PFSK-1 (cell line): ENCODE results near the gene PIK3C2B.

Experiments used
- FOXP2 ChIP-seq: optimal IDR thresholded peaks from 2 replicates; pipeline ENCODE3; 2011; ENCODE audit warnings: borderline replicate concordance, control low read depth, inconsistent platforms; ENCODE audit not compliant: insufficient read depth; ENCODE audit errors: extremely low read length, extremely low read depth
- POLR2AphosphoS5 ChIP-seq: IDR thresholded peaks from 2 replicates; pipeline ENCODE4 v1.6.1; 2012; ENCODE audit warnings: low read depth, mild to moderate bottlenecking, control low read depth, low read length, moderate library complexity
- REST ChIP-seq, 2 experiments: IDR thresholded peaks; 2 replicates each; pipeline versions ENCODE4 v1.6.1 to v1.8.0; 2011 to 2012; ENCODE audit warnings: low read depth in 2 of 2, low read length in 2 of 2, control low read depth in 1 of 2, inconsistent platforms in 1 of 2, mild to moderate bottlenecking in 1 of 2, moderate library complexity in 1 of 2; ENCODE audit not compliant: insufficient read depth in 1 of 2
- SIN3A ChIP-seq: IDR thresholded peaks from 2 replicates; pipeline ENCODE4 v1.6.1; 2012; ENCODE audit warnings: mild to moderate bottlenecking, low read length, moderate library complexity, borderline replicate concordance; ENCODE audit not compliant: insufficient read depth
- TAF1 ChIP-seq: IDR thresholded peaks from 2 replicates; pipeline ENCODE4 v1.6.1; 2012; ENCODE audit warnings: low read length, control low read depth, borderline replicate concordance; ENCODE audit not compliant: insufficient read depth

PIK3C2B gene

GRCh38 chr1:204468766-204469302 lies 25.8 kb downstream of the PIK3C2B start:
- TF ChIP-seq TAF1 (no peak), REST (IDR thresholded peaks at IDR 0.05; ENCODE audit: insufficient read depth in 1 of 2, low read depth in 2 of 2, low read length in 2 of 2) (no peak), FOXP2 (no peak), POLR2AphosphoS5 (no peak), SIN3A (no peak)

DNA sequence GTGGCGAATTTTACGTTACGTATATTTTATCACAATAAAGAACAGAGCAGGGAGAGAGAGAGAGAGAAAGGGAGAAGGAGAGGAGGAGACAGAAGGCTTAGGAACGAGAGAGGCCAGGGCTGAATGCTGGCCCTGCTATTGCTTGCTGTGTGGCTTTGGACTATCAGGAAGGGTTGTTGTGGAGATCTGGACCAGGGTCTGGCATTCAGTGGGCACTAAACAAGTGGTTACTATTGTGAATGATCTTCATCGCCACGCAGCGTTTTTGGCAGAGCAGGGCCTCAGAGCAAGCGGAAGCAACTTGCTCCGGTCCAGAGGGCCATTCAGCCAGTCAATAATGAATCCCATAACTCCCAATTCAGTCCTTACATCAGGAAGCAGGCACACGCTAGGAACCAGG lies 26.4 kb downstream of the PIK3C2B start:
- TF ChIP-seq TAF1 (no peak), SIN3A (no peak), FOXP2 (no peak), REST (IDR thresholded peaks at IDR 0.05; ENCODE audit: insufficient read depth in 1 of 2, low read depth in 2 of 2, low read length in 2 of 2) (no peak), POLR2AphosphoS5 (no peak)

DNA sequence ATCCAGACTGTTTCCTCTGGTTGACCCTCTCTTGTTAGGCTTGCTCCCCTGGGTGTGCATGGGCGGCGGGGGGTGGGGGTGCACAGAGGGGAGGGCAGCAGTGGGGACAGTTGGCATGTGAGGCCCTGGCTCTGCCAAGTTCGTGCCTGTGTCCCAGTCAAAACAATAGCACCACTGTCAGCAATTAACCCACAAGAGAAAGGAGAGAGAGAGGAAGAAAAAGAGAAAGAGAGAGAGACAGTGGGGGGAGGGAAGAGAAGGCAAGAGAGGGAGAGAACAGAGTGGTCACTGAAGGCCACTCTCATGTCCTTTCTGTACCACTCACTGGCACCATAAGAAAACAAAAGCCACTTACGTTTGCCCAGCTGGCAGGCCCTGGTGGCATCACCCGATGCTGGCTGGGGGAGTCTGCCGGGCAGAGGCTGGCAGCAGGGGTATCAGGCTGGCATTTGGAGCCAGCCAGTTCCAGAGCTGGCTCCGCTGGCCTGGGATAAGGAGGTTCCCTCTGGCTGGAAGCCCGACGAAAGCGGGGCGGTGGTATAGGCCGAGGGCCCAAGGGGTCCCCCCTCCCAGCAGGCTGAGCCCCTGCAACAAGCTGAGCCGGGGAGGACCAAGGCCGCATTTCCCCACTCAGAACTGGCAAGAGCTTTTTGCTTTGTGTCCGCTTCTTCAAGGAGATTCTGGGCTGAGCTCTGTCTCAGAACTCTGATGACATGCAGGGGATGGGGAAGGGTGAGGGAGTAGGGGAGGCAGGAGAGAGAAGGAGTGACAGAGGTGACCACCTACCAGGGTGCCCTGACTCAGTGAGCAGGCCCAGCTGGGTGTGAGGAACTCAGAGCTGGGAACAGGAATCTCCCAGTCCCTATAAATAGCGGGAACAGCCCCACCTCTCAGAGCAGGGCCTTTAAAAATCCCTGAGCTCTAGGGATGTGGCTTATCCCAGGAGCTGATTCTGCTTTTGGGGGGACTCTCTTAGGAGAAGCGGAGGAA lies 27.9 kb downstream of the PIK3C2B start:
- no peak for TF ChIP-seq POLR2AphosphoS5

DNA sequence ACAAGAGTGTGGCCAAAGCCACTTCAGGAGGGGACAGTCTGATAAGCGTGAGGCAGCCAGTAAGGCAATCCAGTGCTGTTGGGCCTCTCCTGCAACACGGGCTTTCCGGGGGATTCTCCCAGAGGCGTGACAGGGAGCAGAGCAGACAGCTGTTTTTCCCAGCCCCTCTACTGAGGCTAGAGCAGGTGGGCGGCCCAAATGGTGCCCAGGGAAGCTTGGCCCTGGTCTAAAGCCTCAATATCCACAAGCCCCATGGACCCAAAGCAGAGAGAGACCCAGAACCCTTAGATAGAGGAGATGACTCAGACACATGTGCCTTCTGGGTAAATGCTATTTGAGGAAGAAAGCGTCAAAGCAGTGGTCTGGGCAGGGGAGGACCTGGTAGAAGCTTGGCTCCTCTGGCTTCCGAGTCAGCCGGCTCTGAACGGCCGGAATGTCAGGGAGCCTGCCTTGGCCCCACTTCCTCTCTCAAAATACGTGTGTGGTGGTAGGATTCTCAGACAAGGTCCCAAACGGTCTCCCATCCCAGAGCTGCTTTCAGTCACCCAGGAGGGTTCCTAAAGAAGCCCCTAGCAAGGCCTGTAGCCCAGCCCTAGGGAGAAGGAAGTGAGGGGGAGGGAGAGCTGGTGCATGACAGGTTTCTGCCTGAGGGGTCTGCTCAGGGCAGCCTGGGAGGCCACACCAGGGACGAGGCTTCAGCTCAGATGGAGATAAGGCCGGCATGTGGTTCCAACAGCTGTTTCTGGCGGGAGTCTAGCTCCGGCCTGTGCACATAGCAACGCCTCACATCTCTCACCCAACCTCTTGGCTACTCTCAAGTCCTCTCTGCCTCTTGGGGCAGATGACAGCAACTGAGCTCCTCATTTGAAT lies 28.8 kb downstream of the PIK3C2B start:
- TF ChIP-seq TAF1 = no peak
- no peak for TF ChIP-seq POLR2AphosphoS5
- no peak for TF ChIP-seq FOXP2
- TF ChIP-seq REST (IDR thresholded peaks at IDR 0.05; ENCODE audit: insufficient read depth in 1 of 2, low read depth in 2 of 2, low read length in 2 of 2) = no peak
- no peak for TF ChIP-seq SIN3A

DNA sequence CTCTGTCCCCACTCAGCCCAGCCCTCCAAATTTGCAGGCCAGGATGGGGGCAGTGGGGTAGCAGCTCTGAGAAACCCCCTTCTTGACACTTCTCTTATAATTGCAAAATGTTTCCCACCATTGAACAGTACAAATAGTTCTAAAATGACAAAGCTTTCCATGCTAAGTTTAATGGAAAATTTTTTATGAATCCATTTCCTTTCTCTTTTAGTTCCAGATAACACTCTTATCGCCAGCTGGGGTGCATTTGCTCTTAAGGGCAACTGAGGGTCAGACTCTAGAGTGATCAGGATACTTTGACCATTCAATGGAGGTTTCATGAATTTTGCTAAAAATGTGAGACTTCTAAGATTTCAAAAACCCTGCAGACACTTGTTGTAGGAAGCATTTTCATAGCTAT lies 29.9 kb downstream of the PIK3C2B start:
- no peak for TF ChIP-seq REST (IDR thresholded peaks at IDR 0.05; ENCODE audit: insufficient read depth in 1 of 2, low read depth in 2 of 2, low read length in 2 of 2)
- no peak for TF ChIP-seq FOXP2
- TF ChIP-seq TAF1 = no peak
- TF ChIP-seq POLR2AphosphoS5 = no peak
- no peak for TF ChIP-seq SIN3A
